Neural progenitor cell (in vitro differentiated cells): ENCODE measurements around the gene CCDC134. TPM values are rescaled to one million over a fixed set of nuclear protein-coding genes. Genes with fewer than 3 reads are reported as not detected.

Experiments
- DNase-seq: peaks from one replicate; pipeline ENCODE4 v3.0.0-alpha.2; 2016; ENCODE audit warnings: low spot score
- H2AFZ ChIP-seq: fragments of 200-600 bp; sonication (generic); replicated peaks from 2 replicates; pipeline ENCODE4 v1.6.1; 2016; ENCODE audit warnings: antibody characterized with exemption
- H3F3A ChIP-seq: fragments of 200-600 bp; sonication (generic); 2 replicates; pipeline ENCODE4 v1.6.1; 2016; ENCODE audit warnings: antibody characterized with exemption, low read depth
- H3K27ac ChIP-seq: fragments of 200-600 bp; sonication (generic); 2 replicates; pipeline ENCODE4 v1.5.1; 2016; ENCODE audit warnings: mild to moderate bottlenecking
- H3K27me3 ChIP-seq: fragments of 200-600 bp; sonication (generic); 2 replicates; pipeline ENCODE4 v1.6.1; 2016; ENCODE audit warnings: mild to moderate bottlenecking, moderate library complexity
- H3K36me3 ChIP-seq: fragments of 200-600 bp; sonication (generic); 2 replicates; pipeline ENCODE4 v1.5.1; 2016
- H3K4me1 ChIP-seq: fragments of 200-600 bp; sonication (generic); 2 replicates; pipeline ENCODE4 v1.6.1; 2016; ENCODE audit warnings: mixed run types
- H3K4me2 ChIP-seq: fragments of 200-600 bp; sonication (generic); 2 replicates; pipeline ENCODE4 v1.6.1; 2016
- H3K4me3 ChIP-seq: fragments of 200-600 bp; sonication (generic); 2 replicates; pipeline ENCODE4 v1.5.1; 2016
- H3K79me2 ChIP-seq: fragments of 200-600 bp; sonication (generic); 2 replicates; pipeline ENCODE4 v1.6.1; 2016; ENCODE audit warnings: low read depth
- H3K9ac ChIP-seq: fragments of 200-600 bp; sonication (generic); 2 replicates; pipeline ENCODE4 v1.6.1; 2016
- H3K9me3 ChIP-seq: fragments of 200-600 bp; sonication (generic); 2 replicates; pipeline ENCODE4 v1.5.1; 2016; ENCODE audit warnings: low read depth
- H4K20me1 ChIP-seq: fragments of 200-600 bp; sonication (generic); 2 replicates; pipeline ENCODE4 v1.6.1; 2016; ENCODE audit warnings: low read depth
- H3K27ac Mint-ChIP-seq: 3 replicates; pipeline ENCODE4 v1.8.0; 2021; ENCODE audit warnings: mixed read lengths
- H3K27me3 Mint-ChIP-seq: 2 replicates; pipeline ENCODE4 v1.8.0; 2022; ENCODE audit warnings: low read depth, mild to moderate bottlenecking, inconsistent platforms, moderate library complexity, mixed read lengths; ENCODE audit not compliant: insufficient read depth
- H3K36me3 Mint-ChIP-seq: 3 replicates; pipeline ENCODE4 v1.8.0; 2021; ENCODE audit warnings: mixed read lengths
- H3K4me1 Mint-ChIP-seq: 3 replicates; pipeline ENCODE4 v1.8.0; 2021; ENCODE audit warnings: mixed read lengths
- H3K4me3 Mint-ChIP-seq: 3 replicates; pipeline ENCODE4 v1.8.0; 2021; ENCODE audit warnings: mild to moderate bottlenecking, moderate library complexity, mixed read lengths
- H3K9me3 Mint-ChIP-seq: 3 replicates; pipeline ENCODE4 v1.8.0; 2020; ENCODE audit warnings: mixed read lengths
- EZH2 ChIP-seq: fragments of 200-600 bp; sonication (generic); IDR thresholded peaks from 2 replicates; pipeline ENCODE4 v1.6.1; 2017; ENCODE audit warnings: antibody characterized with exemption, mild to moderate bottlenecking, moderate library complexity
- EZH2phosphoT487 ChIP-seq: fragments of 200-600 bp; sonication (generic); IDR thresholded peaks from 2 replicates; pipeline ENCODE4 v1.6.1; 2017; ENCODE audit warnings: antibody characterized with exemption
- total RNA-seq: library from RNA; depleted of rRNA; stranded (reverse); fragments of >200 nt; gene quantifications from 2 replicates; pipeline ENCODE4 v1.2.3, GENCODE V29; 2015; ENCODE audit warnings: low replicate concordance
- TF ChIP-seq, protein P1 (sequence below): fragments of 200-600 bp; sonication (generic); IDR thresholded peaks from 2 replicates; pipeline ENCODE4 v1.5.1; 2017; ENCODE audit warnings: antibody characterized with exemption, mild to moderate bottlenecking

CCDC134 gene
- total RNA-seq, 1 donor from 2014 or later, result 8.8 TPM

DNA sequence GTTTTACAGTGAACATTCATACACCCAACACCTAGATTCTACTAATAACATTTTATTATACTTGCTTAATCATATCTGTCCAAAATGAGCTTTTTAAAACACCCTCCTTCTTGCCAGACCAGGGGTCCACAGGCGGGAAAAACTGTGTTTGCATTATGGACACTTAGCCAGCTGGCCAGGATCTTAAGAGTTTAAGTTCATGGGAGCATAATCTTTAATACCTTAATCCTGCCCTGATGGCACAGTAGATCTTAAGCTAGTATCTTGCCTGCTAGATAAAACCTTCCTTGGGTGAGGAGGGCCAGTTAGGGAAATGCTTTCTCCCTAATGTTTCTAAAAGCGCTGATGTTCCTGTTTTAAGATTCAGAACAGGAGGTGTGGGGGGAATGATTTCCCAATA, 13.1 kb upstream of the CCDC134 start:
- H3K27ac Mint-ChIP-seq, result no peak overlapping the region
- Histone ChIP-seq H3K9me3 (no peaks in the 10 kb centered on the region), H3F3A (no peaks in the 10 kb centered on the region), H3K4me3 (no peak overlapping the region), H3K79me2 (no peaks in the 10 kb centered on the region), H3K4me2 (no peak overlapping the region), H3K27me3 (no peaks in the 10 kb centered on the region), H3K4me1 (no peaks in the 10 kb centered on the region), H4K20me1 (no peaks in the 10 kb centered on the region), H2AFZ (no peak overlapping the region), H3K27ac (no peak overlapping the region), H3K36me3 (no peaks in the 10 kb centered on the region), H3K9ac (no peak overlapping the region)
- DNase-seq, result no peak
- H3K27me3 Mint-ChIP-seq, result peaks cover 2% of the 10 kb centered on the region
- H3K36me3 Mint-ChIP-seq, result no peaks in the 10 kb centered on the region
- TF ChIP-seq EZH2 (no peak), EZH2phosphoT487 (no peak)
- TF ChIP-seq, protein P1, sequence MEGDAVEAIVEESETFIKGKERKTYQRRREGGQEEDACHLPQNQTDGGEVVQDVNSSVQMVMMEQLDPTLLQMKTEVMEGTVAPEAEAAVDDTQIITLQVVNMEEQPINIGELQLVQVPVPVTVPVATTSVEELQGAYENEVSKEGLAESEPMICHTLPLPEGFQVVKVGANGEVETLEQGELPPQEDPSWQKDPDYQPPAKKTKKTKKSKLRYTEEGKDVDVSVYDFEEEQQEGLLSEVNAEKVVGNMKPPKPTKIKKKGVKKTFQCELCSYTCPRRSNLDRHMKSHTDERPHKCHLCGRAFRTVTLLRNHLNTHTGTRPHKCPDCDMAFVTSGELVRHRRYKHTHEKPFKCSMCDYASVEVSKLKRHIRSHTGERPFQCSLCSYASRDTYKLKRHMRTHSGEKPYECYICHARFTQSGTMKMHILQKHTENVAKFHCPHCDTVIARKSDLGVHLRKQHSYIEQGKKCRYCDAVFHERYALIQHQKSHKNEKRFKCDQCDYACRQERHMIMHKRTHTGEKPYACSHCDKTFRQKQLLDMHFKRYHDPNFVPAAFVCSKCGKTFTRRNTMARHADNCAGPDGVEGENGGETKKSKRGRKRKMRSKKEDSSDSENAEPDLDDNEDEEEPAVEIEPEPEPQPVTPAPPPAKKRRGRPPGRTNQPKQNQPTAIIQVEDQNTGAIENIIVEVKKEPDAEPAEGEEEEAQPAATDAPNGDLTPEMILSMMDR, result no peak
- H3K4me3 Mint-ChIP-seq, result no peak overlapping the region
- no peaks in the 10 kb centered on the region for H3K4me1 Mint-ChIP-seq
- no peaks in the 10 kb centered on the region for H3K9me3 Mint-ChIP-seq

DNA sequence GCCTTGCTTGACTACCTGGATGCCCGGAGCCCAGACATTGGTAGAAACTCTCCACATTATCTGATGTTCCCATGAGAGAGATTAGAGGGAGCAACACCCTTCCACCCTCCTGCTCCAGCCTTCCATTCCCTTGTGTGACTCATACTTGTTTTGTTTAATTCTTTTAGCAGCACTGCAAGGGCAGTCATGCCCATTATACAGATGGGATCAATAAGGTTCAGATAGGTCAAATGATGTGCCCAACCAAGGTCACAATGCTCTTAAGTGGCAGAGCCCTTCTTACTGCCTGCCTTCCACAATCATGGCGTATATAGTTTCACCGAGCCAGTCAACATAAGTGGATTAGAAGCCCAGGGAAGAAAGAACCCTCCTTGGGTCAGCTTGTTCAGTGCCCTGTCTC, 6.6 kb upstream of the CCDC134 start:
- Mint-ChIP-seq H3K4me3 (no peak overlapping the region), H3K27me3 (peaks cover under 1% of the 10 kb centered on the region), H3K27ac (no peak overlapping the region), H3K4me1 (no peaks in the 10 kb centered on the region), H3K36me3 (no peaks in the 10 kb centered on the region), H3K9me3 (no peaks in the 10 kb centered on the region)
- Histone ChIP-seq H4K20me1 (no peaks in the 10 kb centered on the region), H3K4me3 (no peak overlapping the region), H3K27me3 (no peaks in the 10 kb centered on the region), H2AFZ (no peak overlapping the region), H3K4me2 (no peak overlapping the region), H3K79me2 (no peaks in the 10 kb centered on the region), H3F3A (no peaks in the 10 kb centered on the region), H3K9ac (no peak overlapping the region), H3K36me3 (no peaks in the 10 kb centered on the region), H3K4me1 (no peaks in the 10 kb centered on the region), H3K27ac (no peak overlapping the region), H3K9me3 (no peaks in the 10 kb centered on the region)
- DNase-seq, result no peak
- no peak for TF ChIP-seq EZH2
- TF ChIP-seq EZH2phosphoT487, result no peak
- TF ChIP-seq, protein P1, result no peak

DNA sequence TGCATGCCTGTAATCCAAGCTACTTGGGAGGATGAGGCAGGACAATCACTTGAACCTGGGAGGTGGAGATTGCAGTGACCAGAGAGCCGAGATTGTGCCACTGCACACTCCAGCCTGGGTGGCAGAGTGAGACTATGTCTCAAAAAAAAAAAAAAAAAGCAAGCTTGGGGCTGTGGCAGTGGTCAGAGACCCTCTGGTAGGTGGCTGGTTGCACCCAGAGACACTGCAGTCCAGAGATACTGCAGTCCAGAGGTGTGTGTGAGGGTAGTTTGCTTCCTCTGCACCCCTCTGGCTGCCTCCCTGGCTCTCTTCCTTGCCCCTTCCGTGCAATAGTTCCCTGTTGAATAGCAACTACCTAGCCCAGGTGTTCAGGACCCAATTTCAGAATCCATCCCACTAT, 1.7 kb upstream of the CCDC134 start:
- no peak overlapping the region for H2AFZ ChIP-seq
- H4K20me1 ChIP-seq, result peaks cover 4% of the 10 kb centered on the region
- no peak overlapping the region for H3K4me3 ChIP-seq
- H3K9ac ChIP-seq, result no peak overlapping the region
- no peaks in the 10 kb centered on the region for H3K27me3 ChIP-seq
- H3K9me3 ChIP-seq, result no peaks in the 10 kb centered on the region
- Mint-ChIP-seq H3K27ac (no peak overlapping the region), H3K9me3 (no peaks in the 10 kb centered on the region), H3K36me3 (peaks cover 4% of the 10 kb centered on the region), H3K27me3 (peaks cover 3% of the 10 kb centered on the region), H3K4me3 (peak overlapping the region; percentile 76), H3K4me1 (peaks cover 25% of the 10 kb centered on the region)
- no peak overlapping the region for H3K4me2 ChIP-seq
- no peaks in the 10 kb centered on the region for H3K36me3 ChIP-seq
- H3F3A ChIP-seq, result peaks cover 14% of the 10 kb centered on the region
- peaks cover 28% of the 10 kb centered on the region for H3K79me2 ChIP-seq
- peaks cover 22% of the 10 kb centered on the region for H3K4me1 ChIP-seq
- DNase-seq, result no peak
- no peak overlapping the region for H3K27ac ChIP-seq
- TF ChIP-seq EZH2 (no peak), EZH2phosphoT487 (no peak)
- TF ChIP-seq, protein P1, result no peak
